Ishikawa (cell line): Measurements from ENCODE around the gene XRCC3.

Experiments used
- EP300 ChIP-seq: IDR thresholded peaks from 2 replicates; pipeline ENCODE4 v1.6.1; 2012; ENCODE audit warnings: borderline replicate concordance
- FOXM1 ChIP-seq: IDR thresholded peaks from 2 replicates; pipeline ENCODE4 v1.6.1; 2012; ENCODE audit warnings: low read depth, borderline replicate concordance
- TCF12 ChIP-seq: IDR thresholded peaks from 2 replicates; pipeline ENCODE4 v1.6.1; 2012; ENCODE audit warnings: low read depth

DNA sequence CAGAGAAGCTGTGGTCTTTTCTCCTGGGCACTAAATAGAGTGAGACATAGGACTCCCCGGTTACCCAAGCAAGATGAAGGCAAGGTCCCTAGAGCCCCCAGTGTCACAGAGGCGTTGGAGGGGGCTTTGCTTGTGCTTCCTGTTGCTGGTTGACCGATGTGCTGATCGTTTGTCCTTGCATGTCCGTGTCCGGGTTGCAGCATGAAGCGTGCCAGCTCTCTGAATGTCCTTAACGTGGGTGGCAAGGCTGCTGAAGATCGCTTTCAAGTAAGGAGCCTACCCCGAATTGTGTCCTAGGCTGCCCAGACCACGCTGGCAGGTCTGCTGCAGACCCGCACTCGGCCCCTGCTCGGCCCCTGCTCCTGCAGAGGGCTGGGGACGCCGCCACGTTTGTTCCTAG is 23.1 kb downstream of the XRCC3 start:
- TF ChIP-seq EP300 (no peak), TCF12 (no peak), FOXM1 (no peak)
